GM18499 (cell line): ENCODE data around the gene USP2.

Source experiments
- ATAC-seq: cut with Tn5 transposase; IDR thresholded peaks from one replicate; pipeline ENCODE4 v1.9.1; 2021; ENCODE audit warnings: moderate number of reproducible peaks; ENCODE audit not compliant: insufficient read depth, unreplicated experiment

USP2 gene

DNA sequence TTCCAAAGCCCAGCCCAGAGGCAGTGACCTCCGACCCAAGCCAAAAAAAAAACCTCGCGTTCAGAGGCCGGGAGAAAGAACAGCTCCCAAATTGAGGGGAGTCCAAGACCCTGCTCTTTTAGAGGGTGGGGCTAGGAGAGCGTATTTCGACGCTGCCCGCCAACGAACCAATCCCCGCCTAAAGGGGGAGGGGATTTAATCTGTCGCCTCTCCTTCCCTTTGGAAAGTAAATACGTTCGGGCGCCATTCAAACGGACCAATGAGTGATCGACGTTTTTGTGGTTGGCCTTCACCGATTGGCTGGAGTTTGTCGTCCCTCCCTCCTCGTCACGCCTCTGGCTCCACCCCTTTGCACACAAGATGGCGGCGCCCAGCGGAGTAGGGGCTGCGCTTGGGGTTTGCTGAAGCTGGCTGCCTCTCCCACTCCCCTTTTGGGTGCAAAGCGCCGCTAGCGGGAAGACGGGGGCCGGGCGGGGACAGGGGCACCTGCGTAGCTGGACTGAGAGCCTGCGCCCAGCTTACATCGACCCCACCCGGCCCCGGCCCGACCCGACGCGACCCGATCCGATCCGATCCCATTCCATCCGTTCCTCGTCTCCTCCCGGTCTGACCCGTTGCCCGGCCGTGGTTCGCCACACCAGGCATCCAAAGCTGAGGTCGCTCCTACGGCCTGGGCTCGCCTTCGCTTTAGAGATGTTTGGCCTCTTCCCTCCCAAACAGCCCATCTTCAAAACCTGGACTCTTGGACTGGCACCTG, 47.1 kb downstream of the USP2 start, which contains the start of gene RNF26:
Gene RNF26 (plus strand): TSS at position 354 of the 757 bp plus-strand sequence. CDS start 596 bp downstream, outside the sequence.
- peak; percentile 68 for ATAC-seq

DNA sequence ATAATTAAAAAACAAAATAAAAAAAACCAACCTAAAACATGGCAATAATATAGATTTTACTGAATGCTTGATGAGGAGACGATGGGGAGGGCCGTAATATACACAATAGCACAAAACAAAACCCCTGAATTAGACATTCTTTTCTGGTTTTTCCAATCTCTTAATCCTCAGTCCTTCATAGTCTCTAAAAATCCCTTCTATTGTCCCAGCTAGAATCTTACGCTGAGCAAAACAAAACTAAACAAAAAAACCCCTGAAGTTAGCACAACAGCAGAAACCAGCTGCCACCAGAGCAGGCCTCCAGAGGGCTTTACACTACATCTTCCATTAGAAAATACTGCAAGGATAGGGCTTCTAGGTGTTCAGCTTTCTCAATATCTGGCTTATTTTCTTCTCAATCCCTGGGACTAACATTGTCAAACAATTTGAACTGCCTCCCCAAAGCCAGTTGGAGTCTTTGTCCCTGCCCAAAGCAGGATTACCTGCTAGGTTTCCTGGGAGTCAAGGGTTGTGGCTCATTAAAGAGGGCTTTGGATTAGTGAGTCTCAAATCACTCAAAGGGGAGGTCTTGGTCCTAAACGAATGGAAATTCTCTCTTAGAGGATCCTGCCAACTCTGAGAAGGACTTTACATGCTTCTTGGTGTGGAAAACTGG, 49.3 kb downstream of the USP2 start:
- ATAC-seq: no peak

DNA sequence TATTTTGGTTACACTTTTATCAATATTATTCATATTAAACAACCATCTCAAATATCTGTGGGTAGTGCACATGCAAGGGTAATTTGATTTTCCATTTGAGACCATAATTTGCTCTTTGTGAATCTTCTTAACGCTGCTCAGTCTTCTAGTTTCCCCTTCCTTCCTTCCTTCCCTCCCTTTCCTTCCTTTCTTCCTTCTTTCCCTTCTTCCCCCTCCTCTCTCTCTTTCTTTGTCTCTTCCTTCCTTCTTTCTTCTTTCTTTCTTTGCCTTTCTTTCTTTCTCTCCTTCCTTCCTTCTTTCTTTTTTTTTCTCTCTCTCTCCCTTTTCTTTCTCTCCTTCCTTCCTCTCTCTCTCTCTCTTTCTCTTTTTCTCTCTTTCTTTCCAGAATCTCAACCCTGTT, 51.3 kb downstream of the USP2 start:
- no peak for ATAC-seq

DNA sequence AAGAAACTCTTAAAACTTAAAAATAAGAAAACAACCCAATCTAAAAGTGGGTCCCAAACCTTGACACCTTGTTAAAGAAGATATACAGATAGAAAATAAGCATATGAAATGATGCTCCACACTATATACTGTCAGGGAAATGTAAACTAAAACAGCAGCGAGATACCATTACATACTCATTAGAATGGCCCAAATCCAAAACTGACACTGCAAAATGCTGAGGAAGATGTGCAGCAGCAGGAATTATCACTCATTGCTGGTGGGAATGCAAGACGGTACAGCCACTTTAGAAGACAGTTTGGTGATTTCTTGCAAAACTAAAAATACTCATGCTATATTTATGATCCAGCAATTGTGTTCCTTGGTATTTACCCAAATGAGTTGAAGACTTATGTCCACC, 52.2 kb downstream of the USP2 start:
- ATAC-seq: no peak

DNA sequence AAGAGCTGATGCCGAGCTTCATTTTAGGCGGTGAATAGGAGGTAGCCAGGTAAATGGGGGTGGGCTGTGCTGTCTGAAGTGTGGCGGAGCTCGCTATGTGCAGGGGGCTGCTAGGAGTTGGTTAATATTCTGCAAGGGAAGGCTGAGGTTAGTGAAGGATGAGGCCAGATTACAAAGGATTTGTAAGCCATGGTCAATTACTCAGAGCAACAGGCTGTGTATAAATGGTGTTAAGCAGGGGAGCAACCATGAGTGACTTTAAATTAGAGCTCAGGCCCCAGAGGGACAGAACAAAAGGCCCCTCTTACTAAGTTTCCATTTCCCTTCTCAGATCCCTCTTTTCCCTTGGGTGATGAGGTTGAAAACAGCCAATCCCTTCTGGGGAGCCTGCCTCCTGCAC, 57.3 kb downstream of the USP2 start:
- ATAC-seq: no peak

DNA sequence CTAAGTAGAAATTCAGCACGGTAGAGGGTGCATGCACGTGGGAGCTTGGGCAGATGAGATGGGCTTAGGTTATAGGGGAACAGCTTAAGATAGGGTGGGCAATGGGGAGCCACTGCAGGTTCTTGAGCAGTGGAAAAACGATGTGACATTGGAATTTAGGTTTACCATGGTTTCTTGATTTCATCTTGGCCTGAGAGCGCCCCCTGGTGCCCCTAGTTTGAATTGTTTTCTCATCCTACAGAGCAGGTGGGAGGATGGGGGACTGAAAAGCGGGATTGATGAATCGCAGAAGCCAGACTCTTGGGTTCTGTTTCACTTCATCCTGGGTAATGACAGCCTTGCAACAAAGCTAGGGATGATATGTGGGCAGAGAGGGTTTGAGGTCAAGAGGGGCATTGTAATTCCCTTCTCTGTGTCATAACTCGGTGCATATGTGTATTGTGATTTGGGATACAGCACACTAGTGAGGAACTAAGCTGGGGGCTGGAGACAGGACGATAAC, 57.9 kb downstream of the USP2 start:
- ATAC-seq: no peak

DNA sequence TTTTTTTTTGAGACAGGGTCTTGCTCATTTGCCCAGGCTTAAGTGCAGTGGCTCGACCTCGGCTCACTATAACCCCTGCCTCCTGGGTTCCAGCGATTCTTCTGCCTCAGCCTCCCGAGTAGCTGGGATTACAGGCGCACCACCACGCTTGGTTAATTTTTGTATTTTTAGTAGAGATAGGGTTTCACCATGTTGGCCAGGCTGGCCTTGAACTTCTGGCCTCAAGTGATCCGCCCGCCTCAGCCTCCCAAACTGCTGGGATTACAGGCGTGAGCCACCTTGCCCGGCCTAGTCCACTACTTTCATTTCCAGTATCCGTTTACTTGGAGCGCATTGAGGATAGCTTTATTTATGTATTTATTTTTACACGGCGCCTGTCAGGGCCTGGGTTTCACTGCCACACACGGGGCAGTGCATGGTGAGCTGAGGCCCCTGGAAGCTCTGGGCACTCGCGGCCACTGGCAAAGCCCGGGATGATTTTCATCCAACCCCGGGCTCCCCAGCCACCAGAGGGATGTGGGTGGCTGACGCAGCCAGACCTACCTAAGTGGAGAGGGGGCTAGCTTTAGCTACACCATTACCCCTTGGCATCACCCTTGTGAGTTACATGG, 58.5 kb downstream of the USP2 start:
- ATAC-seq: no peak

DNA sequence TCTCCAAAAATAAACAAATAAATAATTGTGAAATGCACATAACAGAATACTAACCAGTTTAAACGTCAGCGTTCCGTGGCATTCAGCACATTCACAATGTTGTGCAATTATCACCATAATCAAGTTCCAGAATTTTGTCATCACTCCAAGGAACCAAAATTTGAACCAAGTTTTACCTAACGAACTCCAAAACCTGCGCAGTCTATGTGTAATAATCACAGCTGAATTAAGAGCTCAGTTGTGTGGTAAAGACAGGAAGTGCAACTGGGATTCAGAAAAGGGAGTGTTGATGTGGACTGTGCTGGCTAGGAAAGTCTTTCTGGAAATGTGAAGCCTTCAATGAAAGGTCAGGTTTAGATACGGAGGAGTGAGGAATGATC, 59.1 kb downstream of the USP2 start:
- ATAC-seq: no peak

DNA sequence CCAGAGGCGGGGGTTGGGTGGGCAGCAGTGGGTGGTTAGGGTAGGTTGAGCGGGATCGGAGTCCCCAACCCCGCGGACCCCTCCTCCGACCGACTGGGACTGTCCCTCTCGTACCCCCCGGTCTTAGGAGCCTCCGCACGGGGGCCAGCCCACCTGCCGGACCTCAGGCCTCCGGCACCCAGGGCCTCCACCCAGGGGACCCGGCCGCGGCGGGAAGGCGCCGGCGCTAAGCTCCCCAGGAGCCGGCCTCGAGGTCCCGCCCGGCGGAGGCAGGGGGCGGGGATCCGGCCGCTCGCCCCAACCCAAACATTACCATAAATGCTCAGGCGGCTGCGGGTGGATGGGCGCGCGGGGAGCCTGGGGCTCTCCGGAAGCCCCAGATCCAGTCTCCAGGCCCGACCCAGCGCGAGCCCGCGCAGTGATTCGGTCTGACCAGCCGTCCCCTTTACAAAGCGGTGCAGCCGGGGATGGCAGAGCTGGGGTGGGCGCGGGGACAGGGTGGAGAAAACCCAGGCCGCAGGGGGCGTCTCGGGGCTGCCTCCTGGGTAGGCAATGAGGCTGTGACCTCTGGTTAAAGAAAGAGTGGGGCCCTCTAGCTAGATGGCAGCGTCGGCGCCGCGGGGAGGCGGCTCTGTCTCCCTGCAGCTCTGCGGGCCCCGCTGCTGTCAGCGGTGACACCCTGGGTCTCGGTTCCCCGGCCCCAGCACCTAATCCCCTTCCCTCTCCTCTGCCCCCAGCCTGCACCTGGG, 60.5 kb downstream of the USP2 start:
- no peak for ATAC-seq

DNA sequence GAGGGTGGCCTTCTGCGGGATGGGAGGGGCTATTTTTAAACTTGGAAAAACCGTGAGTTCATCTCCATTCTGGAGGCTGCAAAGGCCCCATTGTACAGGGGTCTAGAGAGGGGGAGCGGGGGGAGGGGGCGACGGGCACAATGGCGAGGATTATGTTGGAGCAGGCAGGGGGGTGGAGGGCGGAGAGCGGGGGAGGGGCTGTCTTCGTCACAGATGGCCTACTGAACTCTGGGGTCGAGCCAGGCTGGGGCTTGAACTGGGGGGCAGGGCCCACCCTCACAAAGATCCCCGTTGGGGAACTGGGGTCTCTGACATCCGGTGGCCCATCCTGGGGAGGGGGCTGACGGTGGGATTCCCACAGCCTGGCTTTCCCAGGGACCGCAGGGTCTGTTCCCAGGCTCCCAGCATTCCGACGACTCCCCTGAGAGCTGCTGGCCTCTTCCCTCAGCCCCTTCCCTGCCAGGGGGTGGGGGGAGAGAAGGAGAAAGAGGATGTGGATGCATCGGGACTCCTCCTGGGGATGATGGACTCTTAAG, 61.2 kb downstream of the USP2 start:
- no peak for ATAC-seq

DNA sequence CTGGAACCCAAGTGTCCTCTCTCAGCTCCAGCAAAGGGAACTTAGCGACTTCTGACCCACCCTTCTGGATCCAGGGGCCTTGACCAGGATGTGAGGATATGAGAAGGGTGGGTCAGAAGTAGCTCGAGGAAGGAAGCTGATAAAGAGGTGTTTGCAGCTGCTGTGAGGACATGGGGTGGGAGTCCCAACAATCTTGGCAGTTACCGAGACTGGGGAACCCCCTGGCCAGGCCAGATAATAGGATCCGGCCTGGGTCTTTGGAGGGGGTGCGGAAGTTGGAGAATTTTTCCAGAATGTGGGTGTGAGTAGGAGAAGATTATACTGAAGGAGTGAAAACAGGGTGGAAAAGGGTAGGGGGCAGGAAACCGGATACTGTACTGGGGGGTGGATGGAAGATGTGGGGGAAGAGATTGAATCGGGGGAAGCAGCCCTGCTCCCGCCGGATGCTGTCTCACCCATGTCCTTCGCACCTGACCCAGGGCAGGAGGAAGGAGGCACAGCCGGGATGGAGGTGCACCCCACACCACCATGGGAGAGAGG, 61.7 kb downstream of the USP2 start:
- ATAC-seq: no peak

DNA sequence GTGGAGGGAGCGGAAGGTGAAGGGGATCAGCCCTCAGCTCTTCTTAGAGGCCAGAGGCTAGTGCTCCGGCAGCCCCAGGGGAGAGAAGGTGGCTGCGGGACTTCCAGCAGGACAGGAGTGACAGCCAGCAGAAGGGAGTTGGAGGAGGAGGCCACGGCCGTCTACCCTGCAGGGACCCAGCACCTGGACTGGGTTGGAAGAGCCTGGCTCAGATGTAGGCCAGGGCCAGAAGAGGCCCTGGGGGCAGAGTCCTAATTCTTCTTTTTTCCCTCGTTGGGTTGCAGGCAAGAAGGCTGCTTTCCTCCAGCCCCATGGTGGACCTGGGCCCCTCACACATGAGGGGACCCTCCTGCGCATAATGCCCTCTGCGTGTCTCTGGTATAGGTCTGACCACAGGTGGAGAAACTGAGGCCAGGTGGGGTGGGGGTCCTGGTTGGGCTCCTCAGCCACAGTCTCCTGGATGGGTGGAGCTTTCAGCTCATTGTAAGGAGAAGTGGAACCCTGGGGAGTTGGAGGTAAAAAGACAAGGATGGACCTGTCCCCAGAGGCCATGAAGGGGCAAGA, 62.3 kb downstream of the USP2 start:
- no peak for ATAC-seq

DNA sequence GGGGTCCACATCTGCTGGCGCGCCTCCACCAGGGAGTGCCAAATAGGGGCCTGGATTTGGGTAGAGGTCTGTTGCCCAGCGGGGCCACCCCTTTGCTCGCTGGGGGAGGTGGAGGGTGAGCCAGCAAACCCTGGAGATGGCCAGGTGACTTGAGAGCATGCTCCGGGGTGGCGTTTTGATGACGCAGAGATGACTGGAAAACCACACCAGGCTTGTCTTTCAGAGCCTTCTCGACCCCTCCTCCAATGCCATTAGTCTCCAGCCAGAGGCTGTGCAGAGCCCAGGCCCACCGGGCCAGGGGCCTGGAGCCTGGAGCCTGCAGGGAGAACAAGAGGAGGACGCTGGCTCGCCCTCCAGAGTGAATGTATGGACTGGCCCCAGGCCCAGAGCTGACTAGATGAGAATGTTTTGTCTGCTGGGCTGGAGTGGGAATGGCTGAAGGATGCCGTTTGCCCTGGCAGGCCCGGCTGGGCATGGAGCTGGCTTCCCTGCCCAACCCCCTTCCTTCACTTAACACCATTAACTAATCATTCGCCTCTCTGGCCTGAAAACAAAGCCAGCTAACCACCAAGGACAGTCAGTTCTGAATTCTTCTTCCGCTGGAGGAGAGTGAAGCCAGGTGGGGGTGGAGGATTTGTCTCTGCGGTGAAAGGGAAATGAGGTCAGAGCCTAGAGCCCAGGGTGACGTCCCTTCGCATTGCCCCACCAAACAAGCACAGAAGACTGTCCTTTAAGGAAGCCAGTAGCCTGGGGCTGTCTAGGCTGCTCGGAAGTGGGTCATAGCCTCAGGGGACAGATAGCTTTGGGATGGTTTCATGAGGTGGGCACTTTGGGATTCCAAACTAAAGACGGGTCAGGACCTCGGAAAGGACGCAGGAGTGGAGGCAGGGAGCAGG, 63.0 kb downstream of the USP2 start:
- no peak for ATAC-seq

DNA sequence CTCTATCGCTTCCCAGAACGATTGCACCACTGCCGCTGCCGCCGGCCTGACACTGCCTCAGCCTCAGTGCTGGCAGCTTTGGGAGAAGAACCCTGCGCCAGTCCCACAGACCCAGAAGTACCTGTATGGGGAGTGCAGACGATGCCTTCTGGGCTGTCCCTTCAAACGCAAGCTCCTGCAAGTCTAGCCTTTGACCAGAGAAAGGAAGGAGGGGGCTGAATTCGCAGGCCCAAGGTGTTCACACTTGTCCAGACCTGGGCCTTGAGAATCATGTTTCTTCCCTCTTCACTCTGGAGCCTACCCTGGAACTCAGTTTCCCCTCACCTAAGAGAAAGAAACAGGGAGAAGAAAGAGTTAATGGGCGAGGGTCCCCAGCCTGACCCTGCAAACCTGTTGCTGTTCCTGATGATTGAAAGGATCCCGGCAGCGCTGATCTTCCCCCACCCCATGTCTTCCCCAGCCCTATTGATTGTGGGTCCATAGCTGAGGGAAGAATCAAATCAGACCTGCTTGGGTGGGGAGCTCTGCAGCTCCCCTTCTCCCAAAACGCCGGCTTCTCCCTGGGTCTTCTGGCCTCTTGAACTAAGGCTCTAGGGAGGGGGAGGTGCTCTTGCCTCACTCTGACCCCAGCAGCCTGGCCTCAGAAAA, 63.8 kb downstream of the USP2 start:
- no peak for ATAC-seq

DNA sequence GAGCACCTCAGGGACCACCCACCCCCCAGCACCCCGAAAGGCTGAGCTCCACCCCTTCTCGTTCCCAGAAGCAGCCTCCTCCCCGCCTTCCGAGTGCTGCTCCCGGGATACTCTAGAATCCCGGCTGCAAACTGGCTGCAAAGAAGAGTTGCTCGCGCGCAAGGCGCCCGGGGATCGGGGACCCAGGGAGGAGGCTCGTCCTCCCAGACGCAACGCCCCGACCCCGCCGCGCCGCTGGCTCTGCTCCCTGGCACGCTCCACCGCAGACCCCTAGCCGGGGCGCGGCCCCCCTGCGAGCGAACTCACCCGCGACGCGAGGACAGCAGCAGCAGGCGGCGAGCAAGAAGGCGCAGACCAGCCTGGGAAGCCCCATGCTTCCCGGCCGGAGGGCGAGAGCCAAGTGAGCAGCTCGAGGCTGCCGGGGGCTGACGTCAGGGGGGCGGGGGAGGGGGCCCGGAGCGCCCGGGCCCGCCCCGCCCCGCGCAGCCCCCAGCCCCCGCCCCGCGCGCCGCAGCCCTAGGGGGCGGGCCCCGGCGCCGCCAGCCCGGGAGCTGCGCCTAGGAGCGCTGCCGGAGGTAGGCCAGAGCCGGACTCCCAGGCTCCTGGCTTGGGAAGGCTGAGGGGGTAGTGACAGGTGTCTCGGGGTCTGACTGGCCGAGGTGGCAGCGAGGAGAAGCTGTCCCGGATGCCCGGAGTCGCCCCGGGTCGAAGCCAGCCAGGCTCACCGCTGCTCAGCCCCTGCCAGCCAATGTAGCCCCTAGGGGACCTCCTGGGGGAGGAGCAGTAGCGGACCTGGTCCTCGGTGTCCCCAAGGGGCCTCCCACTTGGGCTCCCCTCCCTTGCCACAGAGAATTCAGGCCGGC, 64.5 kb downstream of the USP2 start, which contains the start of gene MCAM:
Gene MCAM (minus strand): TSS at position 402 of the 863 bp plus-strand sequence. CDS start 29 bp downstream, at position 373.
- no peak for ATAC-seq

DNA sequence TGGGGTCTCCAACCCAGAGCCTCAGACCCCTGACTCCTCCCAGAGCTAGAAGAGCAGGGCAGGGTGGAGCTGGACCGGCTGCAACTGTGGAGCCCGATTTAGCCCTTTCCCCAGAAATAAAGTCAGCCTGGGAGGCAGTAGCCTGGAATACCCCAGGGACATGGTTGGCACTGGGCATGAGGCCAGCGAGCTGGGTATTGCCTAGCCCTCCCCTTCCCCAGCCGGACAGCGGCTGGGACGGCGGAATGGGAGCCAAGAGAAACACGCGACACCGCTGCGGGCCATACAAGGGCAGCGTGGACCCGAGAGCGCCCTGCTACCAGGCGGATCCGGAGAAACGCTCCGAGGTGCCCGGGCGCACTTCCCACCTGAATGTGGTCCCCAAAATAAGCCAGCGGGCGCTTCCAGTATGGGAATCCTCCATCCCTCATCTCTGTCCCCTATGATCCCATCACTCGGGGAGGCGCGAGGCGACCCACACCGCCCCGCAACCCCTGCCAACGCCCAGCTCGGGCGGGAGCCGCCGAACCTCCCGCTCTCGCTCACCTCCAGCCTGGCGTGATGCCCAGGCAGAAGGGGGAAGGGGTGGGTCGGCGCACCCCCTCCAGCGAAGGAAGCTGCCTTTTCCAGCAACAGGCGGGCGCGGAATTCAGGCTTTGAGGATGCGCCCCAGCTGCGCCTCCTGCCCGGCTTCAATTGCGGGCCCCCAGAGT, 65.3 kb downstream of the USP2 start:
- no peak for ATAC-seq
